Progenitor cell of endocrine pancreas (in vitro differentiated cells): ENCODE results near the gene ZNF608. TPM values are rescaled to one million over a fixed set of nuclear protein-coding genes. Genes with fewer than 3 reads are reported as not detected.
A peak's percentile ranks its signal among the peaks of the same experiment; 100 is the strongest.

Source experiments
- DNase-seq: peaks from one replicate; pipeline ENCODE4 v3.0.0; 2021; ENCODE audit warnings: low spot score; ENCODE audit not compliant: unreplicated experiment
- H3K27ac Mint-ChIP-seq: 2 replicates; pipeline ENCODE4 v1.8.0; 2021; ENCODE audit warnings: mild to moderate bottlenecking, moderate library complexity, mixed read lengths
- H3K27me3 Mint-ChIP-seq: 2 replicates; pipeline ENCODE4 v1.8.0; 2021; ENCODE audit warnings: mixed read lengths
- H3K36me3 Mint-ChIP-seq: 2 replicates; pipeline ENCODE4 v1.8.0; 2022; ENCODE audit warnings: mixed read lengths; ENCODE audit not compliant: insufficient read depth
- H3K4me1 Mint-ChIP-seq: 2 replicates; pipeline ENCODE4 v1.8.0; 2021; ENCODE audit warnings: low read depth, mixed read lengths
- H3K4me3 Mint-ChIP-seq: 2 replicates; pipeline ENCODE4 v1.8.0; 2021; ENCODE audit warnings: low read depth, mild to moderate bottlenecking, moderate library complexity, mixed read lengths
- H3K9me3 Mint-ChIP-seq: 2 replicates; pipeline ENCODE4 v1.8.0; 2021; ENCODE audit warnings: low read depth, mixed read lengths
- total RNA-seq: library from RNA; stranded (reverse); gene quantifications from 2 replicates; pipeline ENCODE4 v1.2.1, GENCODE V29; 2021
- TF ChIP-seq, protein P1 (sequence below): fragments of 200-600 bp; sonication (generic); IDR thresholded peaks from one replicate; pipeline ENCODE4 v1.5.0; 2021; ENCODE audit warnings: antibody characterized with exemption, mild to moderate bottlenecking; ENCODE audit not compliant: unreplicated experiment

The ZNF608 gene
- total RNA-seq, 1 donor from 2014 or later, result 148 TPM

DNA sequence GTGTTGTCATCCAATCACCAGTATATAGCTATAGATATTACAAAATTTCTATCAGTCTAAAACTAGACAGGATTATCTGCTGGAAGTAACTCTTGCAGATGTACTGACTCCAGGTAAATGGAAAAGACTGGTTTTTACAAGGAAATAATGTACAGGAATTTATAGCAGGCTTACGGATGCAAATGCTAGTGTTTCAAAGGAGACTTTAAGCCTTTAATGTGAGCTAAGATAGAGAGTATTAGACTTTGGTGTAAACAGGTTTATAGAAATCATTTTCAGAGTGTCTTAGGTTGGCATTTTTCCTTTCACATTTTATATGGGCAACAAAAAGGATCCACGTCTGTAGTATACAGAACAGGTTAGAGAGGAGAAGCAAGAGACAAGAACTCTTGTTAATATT is 16.1 kb downstream of the ZNF608 start:
- DNase-seq, result no peak
- H3K4me3 Mint-ChIP-seq, result no peak overlapping the region
- H3K9me3 Mint-ChIP-seq, result no peaks in the 10 kb centered on the region
- H3K36me3 Mint-ChIP-seq, result peaks cover 7% of the 10 kb centered on the region
- H3K27ac Mint-ChIP-seq, result peak overlapping the region; percentile 37
- TF ChIP-seq, protein P1, sequence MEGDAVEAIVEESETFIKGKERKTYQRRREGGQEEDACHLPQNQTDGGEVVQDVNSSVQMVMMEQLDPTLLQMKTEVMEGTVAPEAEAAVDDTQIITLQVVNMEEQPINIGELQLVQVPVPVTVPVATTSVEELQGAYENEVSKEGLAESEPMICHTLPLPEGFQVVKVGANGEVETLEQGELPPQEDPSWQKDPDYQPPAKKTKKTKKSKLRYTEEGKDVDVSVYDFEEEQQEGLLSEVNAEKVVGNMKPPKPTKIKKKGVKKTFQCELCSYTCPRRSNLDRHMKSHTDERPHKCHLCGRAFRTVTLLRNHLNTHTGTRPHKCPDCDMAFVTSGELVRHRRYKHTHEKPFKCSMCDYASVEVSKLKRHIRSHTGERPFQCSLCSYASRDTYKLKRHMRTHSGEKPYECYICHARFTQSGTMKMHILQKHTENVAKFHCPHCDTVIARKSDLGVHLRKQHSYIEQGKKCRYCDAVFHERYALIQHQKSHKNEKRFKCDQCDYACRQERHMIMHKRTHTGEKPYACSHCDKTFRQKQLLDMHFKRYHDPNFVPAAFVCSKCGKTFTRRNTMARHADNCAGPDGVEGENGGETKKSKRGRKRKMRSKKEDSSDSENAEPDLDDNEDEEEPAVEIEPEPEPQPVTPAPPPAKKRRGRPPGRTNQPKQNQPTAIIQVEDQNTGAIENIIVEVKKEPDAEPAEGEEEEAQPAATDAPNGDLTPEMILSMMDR, result no peak
- H3K27me3 Mint-ChIP-seq, result no peaks in the 10 kb centered on the region
- H3K4me1 Mint-ChIP-seq, result peaks cover 72% of the 10 kb centered on the region

DNA sequence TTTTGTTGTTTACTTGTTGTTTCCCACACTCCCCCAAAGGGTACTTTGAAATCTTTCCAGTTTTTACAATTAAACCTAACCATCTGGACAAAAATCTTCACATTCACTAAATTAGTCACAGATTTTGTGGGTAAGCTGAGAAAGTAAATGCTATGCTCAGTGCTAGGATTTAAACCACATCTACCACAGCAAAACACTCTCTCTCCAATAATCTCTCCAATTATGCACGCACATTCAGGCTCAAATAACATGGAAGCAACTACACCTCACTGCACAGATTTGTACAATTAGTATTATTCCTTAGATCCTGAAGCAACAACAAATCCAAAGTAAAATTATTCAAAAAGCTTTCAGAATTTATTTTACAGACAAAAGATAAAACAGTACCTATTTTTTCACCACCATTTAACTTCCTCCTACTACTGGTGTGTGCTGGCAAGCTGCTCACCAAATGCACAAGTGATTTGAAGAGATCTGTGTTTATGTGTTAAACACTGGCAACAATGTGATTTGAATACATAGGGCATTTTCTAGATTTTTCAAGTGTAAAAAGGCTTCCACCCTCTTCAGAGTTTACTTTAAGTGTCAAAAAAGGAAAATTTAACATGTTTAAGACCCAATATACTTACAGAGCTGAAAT is 16.6 kb downstream of the ZNF608 start:
- no peaks in the 10 kb centered on the region for H3K27me3 Mint-ChIP-seq
- no peaks in the 10 kb centered on the region for H3K9me3 Mint-ChIP-seq
- H3K27ac Mint-ChIP-seq, result no peak overlapping the region
- no peak for DNase-seq
- peaks cover 73% of the 10 kb centered on the region for H3K4me1 Mint-ChIP-seq
- no peak overlapping the region for H3K4me3 Mint-ChIP-seq
- TF ChIP-seq, protein P1, result no peak
- peaks cover 7% of the 10 kb centered on the region for H3K36me3 Mint-ChIP-seq

DNA sequence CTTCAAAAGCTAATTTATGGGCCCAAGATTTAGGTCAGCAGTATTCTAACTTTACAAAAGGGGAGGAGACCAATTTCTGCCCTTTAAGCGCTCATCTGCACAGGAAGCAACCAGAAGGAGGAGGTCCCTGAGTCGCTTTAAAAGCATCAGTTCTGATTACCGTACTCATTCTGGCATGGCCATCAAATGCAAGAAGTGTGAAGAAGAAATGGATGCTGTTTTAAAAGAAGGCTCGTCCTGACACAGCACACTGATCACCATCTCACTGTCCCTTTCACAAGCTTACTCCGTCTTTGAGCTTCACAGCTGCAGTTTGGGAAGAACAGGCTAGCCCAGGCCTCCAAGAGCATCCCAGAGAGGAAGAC is 17.5 kb downstream of the ZNF608 start:
- H3K27me3 Mint-ChIP-seq, result no peaks in the 10 kb centered on the region
- no peak for DNase-seq
- H3K27ac Mint-ChIP-seq, result no peak overlapping the region
- H3K4me1 Mint-ChIP-seq, result peaks cover 67% of the 10 kb centered on the region
- peaks cover 7% of the 10 kb centered on the region for H3K36me3 Mint-ChIP-seq
- H3K9me3 Mint-ChIP-seq, result no peaks in the 10 kb centered on the region
- no peak overlapping the region for H3K4me3 Mint-ChIP-seq
- TF ChIP-seq, protein P1, result no peak

DNA sequence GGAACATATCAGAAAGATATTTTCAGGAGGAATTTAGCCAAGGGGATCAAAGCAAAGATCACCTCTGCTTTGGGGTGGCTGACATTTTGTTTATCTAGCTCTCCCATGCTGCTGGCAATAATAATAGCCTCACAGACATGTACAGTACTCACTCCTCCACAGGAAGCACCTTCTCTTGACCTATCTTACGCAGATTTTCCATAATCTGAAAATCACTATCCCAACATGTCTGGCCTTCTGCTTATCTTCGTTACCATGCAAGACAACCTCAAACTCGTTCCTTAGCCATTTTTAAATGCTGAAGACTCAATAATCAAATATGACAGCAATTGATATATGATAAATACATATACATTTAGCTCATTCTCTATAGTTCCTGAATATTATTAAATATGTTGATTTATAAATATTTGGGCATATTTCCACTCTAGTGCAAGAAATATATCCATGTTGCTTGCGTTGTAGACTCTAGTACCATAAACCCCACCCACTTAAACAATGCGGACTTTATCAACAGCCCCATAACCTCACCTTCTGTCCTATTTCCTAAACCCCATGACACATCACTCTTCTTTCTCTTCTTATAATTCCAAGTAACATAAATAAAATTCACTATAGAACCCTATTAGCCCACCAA is 18.0 kb downstream of the ZNF608 start:
- peaks cover 65% of the 10 kb centered on the region for H3K4me1 Mint-ChIP-seq
- no peaks in the 10 kb centered on the region for H3K27me3 Mint-ChIP-seq
- TF ChIP-seq, protein P1, result no peak
- peaks cover 7% of the 10 kb centered on the region for H3K36me3 Mint-ChIP-seq
- H3K9me3 Mint-ChIP-seq, result no peaks in the 10 kb centered on the region
- no peak overlapping the region for H3K27ac Mint-ChIP-seq
- no peak for DNase-seq
- no peak overlapping the region for H3K4me3 Mint-ChIP-seq

DNA sequence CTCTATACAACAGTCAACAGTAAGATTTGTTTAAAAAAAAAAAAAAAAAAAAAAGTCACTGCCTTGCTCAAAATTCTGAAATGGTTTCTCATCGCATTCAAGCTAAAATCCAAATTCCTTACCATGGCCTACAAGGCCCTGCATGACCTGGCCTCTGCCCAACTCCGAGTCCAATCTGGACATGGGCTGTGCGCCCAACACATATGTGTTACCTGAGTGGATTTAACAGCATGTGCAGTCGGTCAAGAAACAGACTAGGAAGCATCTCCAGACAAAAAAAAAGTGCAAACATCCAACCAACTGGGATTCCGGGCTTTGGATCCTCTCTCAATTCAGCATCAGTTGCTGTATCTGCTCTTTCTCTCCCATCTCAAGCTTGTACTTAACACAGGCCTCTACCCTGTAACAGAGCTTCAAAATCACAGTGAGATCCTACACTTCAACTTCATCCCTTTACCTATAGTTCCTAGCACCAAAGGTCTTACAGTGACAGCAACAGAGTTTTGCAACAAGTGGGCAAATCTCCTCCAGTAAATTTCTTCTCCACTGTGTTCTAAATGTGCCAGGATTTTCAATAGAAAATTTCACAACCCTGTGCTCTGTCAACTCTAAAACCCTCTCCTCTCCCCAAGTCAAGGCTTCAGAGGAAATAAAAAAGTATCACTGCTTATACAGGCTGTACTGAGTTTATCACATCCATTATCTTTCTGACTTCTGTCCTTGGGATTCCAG is 19.6 kb downstream of the ZNF608 start:
- DNase-seq, result no peak
- TF ChIP-seq, protein P1, result no peak
- Mint-ChIP-seq H3K27ac (peak overlapping the region; percentile 46), H3K27me3 (no peaks in the 10 kb centered on the region), H3K9me3 (no peaks in the 10 kb centered on the region), H3K4me1 (peaks cover 61% of the 10 kb centered on the region), H3K4me3 (no peak overlapping the region), H3K36me3 (peaks cover 6% of the 10 kb centered on the region)
